Left forelimb (tissue), 1 donor: ENCODE results near the gene UBR1.
"Not testable (repeated sequence)": the region's sequence is repeated elsewhere in the genome, so short reads cannot be mapped to it uniquely, and the experiment has no call there.

Experiments
- DNase-seq: peaks from one replicate; pipeline ENCODE4 v3.0.0-alpha.2; 2018; ENCODE audit warnings: low spot score

The UBR1 gene

DNA sequence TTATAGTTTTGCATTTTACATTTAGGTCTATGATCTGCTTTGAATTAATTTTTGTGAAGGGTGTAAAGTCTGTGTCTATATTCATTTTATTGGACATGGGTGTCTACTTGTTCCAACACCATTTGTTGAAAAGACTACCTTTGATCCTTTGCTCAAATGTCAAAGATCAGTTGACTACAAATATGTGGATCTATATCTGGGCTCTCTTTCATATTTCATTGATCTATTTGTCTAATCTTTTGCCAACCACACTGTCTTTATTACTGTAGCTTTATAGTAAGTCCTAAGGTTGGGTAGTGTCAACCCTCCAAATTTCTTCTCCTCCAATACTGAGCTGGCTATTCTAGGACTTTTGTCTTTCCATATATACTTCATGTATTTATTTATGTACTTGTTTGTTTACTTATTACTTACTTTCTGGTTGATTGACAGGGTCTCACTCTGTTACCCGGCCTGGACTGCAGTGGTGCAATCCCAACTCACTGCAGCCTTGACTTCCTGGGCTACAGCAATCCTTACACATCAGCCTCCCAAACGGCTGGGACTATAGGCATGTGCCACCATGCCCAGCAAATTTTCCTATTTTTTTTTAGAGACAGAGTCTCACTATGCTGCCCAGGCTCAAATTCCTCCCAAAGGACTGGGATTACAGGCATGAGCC lies 131.5 kb downstream of the UBR1 start:
- DNase-seq: no peak

DNA sequence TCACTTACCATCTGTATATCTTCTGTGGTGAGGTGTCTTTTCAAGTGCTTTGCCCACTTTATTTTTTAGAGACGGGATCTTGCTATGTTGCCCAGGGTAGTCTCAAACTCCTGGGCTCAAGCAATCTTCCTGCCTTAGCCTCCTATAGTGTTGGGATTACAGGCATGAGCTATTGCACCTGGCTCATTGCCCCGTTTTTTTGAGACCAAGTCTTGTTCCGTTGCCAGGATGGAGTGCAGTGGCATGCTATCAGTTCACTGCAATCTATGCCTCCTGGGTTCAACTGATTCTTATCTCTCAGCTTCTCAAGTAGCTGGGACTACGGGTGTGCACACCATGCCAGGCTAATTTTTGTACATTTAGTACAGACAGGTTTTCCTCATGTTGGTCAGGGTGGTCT lies 132.7 kb downstream of the UBR1 start:
- no peak for DNase-seq

DNA sequence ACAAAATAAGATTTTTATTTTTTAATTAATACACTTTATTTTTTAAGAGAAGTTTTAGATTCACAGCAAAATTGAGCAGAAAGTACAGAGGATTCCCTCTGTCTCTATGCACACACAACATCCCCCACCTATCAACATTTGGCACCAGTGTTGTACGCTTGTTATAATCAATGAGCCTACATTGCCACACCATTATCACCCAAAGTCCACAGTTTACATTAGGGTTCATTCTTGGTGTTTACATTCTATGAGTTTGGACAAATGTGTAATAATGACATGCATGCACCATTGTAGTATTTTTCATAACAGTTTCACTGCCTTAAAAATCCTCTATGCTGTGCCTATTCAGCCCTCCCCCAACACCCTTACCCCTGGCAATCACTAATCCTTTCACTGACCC lies 134.0 kb downstream of the UBR1 start:
- DNase-seq: no peak

DNA sequence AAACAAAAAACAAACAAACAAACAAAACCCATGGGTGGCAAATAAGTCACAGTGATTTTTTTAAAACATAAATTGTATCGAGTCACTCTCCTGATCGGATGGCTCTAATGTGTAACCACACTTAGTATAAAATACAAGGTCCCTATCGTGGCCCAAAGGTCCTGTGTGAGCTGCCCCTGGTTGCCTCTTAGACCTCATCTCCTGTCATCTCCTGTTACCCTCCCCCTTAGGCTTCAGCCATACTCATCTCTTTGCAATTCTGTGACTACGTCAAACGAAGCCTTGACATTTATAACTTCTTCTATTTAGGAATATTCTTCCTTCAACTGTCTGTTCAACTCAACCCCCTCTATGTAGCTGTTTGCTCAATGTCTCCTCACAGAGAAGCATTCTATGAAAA lies 141.4 kb downstream of the UBR1 start:
- no peak for DNase-seq

DNA sequence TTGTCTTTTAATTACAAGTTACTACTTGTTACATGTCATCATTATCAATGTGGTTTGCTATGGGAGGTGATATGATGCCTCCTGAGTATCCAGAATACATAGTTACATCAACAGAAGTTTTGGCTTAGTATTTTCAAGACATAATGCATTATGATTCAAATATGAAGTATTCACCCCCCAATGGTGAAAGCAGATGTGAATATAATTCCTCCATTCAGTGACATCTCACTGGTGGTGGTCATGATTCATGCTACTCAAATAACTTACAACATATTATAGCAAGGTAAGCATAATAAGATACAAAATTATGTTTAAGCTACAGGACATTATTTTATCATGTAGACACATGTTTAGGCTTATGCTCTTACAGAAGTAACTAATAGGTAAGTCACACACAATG lies 150.3 kb downstream of the UBR1 start:
- DNase-seq: no peak

- no peak for DNase-seq
Observed at GRCh38 chr15:42954291-42954690, 151.5 kb downstream of the UBR1 start.

DNA sequence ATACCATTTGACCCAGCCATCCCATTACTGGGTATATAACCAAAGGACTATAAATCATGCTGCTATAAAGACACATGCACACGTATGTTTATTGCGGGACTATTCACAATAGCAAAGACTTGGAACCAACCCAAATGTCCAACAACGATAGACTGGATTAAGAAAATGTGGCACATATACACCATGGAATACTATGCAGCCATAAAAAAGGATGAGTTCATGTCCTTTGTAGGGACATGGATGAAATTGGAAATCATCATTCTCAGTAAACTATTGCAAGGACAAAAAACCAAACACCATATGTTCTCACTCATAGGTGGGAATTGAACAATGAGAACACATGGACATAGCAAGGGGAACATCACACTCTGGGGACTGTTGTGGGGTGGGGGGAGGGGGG lies 156.9 kb downstream of the UBR1 start:
- DNase-seq: not testable (repeated sequence)

GRCh38 chr15:42940527-42940926 lies 165.3 kb downstream of the UBR1 start:
- DNase-seq: no peak

GRCh38 chr15:42939841-42940240 lies 166.0 kb downstream of the UBR1 start:
- no peak for DNase-seq

DNA sequence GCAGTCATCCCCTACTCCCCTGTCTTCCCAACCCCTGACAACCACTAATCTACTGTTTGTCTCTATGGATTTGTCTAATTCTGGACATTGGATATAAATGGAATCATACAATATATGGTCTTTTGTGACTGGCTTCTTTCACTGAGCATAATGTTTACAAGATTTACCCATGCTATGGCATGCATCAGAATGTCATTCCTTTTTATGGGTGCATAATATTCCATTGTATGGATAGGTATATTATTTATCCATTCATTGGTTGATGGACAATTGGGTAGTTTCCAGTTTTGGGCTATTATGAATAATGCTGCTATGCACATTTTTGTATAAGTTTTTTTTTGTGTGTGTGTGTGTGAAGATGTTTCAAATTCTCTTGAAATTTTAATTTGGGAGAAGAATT lies 168.7 kb downstream of the UBR1 start:
- no peak for DNase-seq

GRCh38 chr15:42933886-42934667 lies 171.8 kb downstream of the UBR1 start:
- DNase-seq: no peak

- no peak for DNase-seq
Observed at GRCh38 chr15:42932833-42933515, 172.9 kb downstream of the UBR1 start.

- DNase-seq: no peak
Observed at GRCh38 chr15:42931702-42932486, 173.9 kb downstream of the UBR1 start.

GRCh38 chr15:42929306-42929848 lies 176.5 kb downstream of the UBR1 start:
- DNase-seq: no peak

- DNase-seq: no peak
Observed at GRCh38 chr15:42921342-42921731, 184.5 kb downstream of the UBR1 start.

DNA sequence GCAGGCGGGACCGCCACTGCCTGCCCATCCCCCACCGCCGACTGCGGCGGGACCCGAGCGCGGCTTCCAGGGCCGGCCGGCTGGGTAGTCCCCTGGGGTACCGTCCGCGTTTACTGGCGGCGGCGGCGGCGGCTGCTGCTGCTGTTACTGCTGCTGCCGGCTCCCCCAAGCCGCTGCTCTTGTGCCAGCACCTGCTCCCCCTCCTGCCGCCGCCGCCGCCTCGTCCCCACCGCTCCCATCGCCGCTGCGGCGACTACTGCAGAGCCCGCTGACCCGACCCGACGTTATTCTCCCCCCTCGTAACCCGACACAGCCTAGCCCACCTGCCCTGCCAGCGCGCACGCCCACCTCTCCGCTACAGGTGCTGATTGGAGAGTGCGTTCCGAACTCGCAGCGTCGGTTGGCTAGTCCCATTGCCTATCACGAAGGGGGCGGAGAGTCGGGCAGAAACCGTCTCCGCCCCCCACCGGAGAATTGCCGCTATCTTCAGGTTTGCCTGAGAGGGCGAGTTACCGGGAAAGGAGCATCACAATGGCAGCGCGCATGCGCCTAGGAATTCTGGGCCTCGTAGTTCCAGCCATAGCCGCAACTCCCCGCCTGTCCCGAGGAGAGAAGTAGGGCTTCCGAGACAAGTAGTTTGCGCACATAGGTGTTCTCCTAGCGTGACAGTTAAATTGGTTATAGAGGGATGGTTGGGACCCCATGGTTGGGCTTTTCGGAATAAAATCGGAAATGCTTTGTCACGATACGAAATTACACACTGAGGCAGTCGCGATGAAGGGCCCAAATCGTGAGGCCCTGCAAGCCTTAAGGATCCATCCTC lies 185.1 kb downstream of the UBR1 start, which contains the start of gene TTBK2:
TTBK2 (minus strand) TSS at position 260 of the 823 bp plus-strand sequence. CDS start 42,161 bp downstream, outside the sequence.
- DNase-seq: peak; percentile 99

DNA sequence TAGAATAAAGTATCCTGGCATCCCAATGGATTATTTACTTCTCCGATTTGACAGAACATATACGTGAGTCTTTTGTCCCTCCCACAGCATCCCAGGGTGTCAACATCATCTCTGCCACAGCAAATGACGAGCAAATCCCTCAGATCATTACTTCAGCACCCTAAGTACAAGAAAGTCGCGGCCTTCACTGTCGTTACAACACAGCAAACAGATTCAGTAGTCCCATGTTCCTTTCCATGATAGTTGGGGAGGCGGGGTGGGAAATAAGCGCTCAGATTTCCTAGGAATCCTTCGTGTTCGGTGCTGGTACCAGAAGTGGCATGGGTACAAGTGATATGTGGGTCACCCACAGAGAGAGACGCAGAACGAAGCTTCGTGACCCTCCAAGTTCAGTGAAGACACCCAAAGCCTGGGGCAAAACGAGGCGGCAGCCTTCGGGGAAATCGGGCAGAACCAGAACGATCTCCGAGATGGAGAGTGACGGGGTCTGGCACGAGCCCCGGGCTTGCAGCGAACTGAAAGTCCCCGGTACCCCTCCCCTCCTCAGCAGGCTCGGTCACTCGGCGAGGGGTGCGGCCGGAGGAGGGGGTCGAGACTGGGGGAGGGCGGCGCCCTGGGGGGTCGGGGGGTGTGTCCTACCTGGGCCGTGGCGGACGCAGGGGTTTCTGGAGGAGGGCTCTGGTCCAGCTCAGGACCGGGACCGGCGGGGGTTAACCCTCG lies 185.9 kb downstream of the UBR1 start:
- DNase-seq: peak; percentile 78

- no peak for DNase-seq
Observed at GRCh38 chr15:42919308-42919707, 186.5 kb downstream of the UBR1 start.

DNA sequence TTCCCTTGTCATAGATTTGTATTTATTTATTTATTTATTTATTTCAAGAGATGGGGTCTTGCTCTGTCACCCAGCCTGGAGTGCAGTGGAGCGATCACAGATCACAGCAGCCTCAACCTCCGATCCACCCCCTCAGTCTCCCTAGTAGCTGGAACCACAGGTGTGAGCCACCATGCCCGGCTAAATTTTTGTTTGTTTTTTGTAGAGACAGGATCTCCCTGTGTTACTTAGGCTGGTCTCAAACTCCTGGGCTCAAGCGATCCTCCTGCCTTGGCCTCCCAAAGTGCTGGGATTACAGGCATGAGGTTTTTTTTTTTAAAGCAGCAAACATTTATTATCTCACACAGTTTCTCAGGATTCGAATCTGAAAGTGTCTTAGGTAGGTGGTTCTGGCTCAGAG lies 187.8 kb downstream of the UBR1 start:
- no peak for DNase-seq

GRCh38 chr15:42915654-42916315 lies 190.1 kb downstream of the UBR1 start:
- no peak for DNase-seq
